HG03025 (cell line): ENCODE data around the gene GNAZ.

Experiments
- ATAC-seq: cut with Tn5 transposase; IDR thresholded peaks from one replicate; pipeline ENCODE4 v1.9.1; 2021; ENCODE audit warnings: mild to moderate bottlenecking, moderate library complexity; ENCODE audit not compliant: unreplicated experiment, low FRiP score

GNAZ gene

GRCh38 chr22:23075525-23076216 lies 5.4 kb downstream of the GNAZ start:
- no peak for ATAC-seq

- ATAC-seq: no peak
These were observed 6.7 kb downstream of the GNAZ start for GRCh38 chr22:23076896-23077572.

GRCh38 chr22:23077627-23078461 lies 7.5 kb downstream of the GNAZ start:
- ATAC-seq: no peak

- no peak for ATAC-seq
These were observed 8.1 kb downstream of the GNAZ start for GRCh38 chr22:23078462-23078787.

- no peak for ATAC-seq
These were observed 9.0 kb downstream of the GNAZ start for GRCh38 chr22:23079240-23079768.

- no peak for ATAC-seq
These were observed 9.6 kb downstream of the GNAZ start for GRCh38 chr22:23079814-23080521.

- no peak for ATAC-seq
These were observed 10.4 kb downstream of the GNAZ start for GRCh38 chr22:23080613-23081290.

- no peak for ATAC-seq
These were observed 12.4 kb downstream of the GNAZ start for GRCh38 chr22:23082534-23083314.

GRCh38 chr22:23083315-23084021 lies 13.1 kb downstream of the GNAZ start:
- ATAC-seq: no peak

- ATAC-seq: no peak
These were observed 14.4 kb downstream of the GNAZ start for GRCh38 chr22:23084453-23085350.

- ATAC-seq: no peak
These were observed 15.0 kb downstream of the GNAZ start for GRCh38 chr22:23085351-23085671.

- ATAC-seq: no peak
These were observed 15.5 kb downstream of the GNAZ start for GRCh38 chr22:23085785-23086184.

GRCh38 chr22:23086263-23086662 lies 15.9 kb downstream of the GNAZ start:
- ATAC-seq: no peak

- no peak for ATAC-seq
These were observed 16.5 kb downstream of the GNAZ start for GRCh38 chr22:23086787-23087186.

GRCh38 chr22:23088199-23088604 lies 17.9 kb downstream of the GNAZ start:
- no peak for ATAC-seq

- ATAC-seq: no peak
These were observed 18.7 kb downstream of the GNAZ start for GRCh38 chr22:23089010-23089409.

- no peak for ATAC-seq
These were observed 19.5 kb downstream of the GNAZ start for GRCh38 chr22:23089633-23090456.
